A549 treated with AZD9567 at 1 μM for 4 hours (cell line): ENCODE results near the gene MSL2. TPM values are rescaled to one million over a fixed set of nuclear protein-coding genes. Genes with fewer than 3 reads are reported as not detected.

Experiments
- total RNA-seq: library from RNA; stranded (reverse); fragments of 200-300 nt; extraction: Qiagen RNA extraction; gene quantifications from 5 replicates; pipeline ENCODE4 v1.2.3, GENCODE V29; 2022; ENCODE audit not compliant: insufficient read depth

The MSL2 gene
- total RNA-seq: 6.2 to 8.2 TPM (median 6.6 TPM) in 5 replicates

GRCh38 chr3:136196064-136196400, at the start of gene MSL2:
MSL2 (minus strand) TSS chr3:136196335; CDS start chr3:136195113, 1,222 bp downstream.

Other genes with a start within 250 kb of the MSL2 start
- gene PPP2R3A, start 230.6 kb downstream of the MSL2 start, total RNA-seq: 1.5 to 4.2 TPM (median 2.1 TPM) in 5 replicates
- 22.2 to 30.3 TPM (median 29.2 TPM) in 5 replicates for gene PCCB, start 54.0 kb upstream of the MSL2 start, total RNA-seq